MM.1S (cell line): ENCODE data around the gene IGF1R.

ENCODE experiments used
- DNase-seq: peaks from one replicate; pipeline ENCODE4 v3.0.0-alpha.2; 2015
- H2AFZ ChIP-seq: fragments of 300-600 bp; sonication (generic); 2 replicates; pipeline ENCODE4 v1.6.0; 2016; ENCODE audit warnings: antibody characterized with exemption, low read length
- H3F3A ChIP-seq: fragments of 300-600 bp; sonication (generic); 2 replicates; pipeline ENCODE4 v1.6.1; 2016; ENCODE audit warnings: mild to moderate bottlenecking, antibody characterized with exemption, low read length, moderate library complexity, mixed read lengths; ENCODE audit not compliant: insufficient read depth
- H3K27ac ChIP-seq: fragments of 300-600 bp; sonication (generic); 2 replicates; pipeline ENCODE4 v1.5.1; 2016; ENCODE audit warnings: mild to moderate bottlenecking, low read length
- H3K27me3 ChIP-seq: fragments of 300-600 bp; sonication (generic); replicated peaks from 2 replicates; pipeline ENCODE4 v1.6.0; 2016; ENCODE audit warnings: low read length; ENCODE audit not compliant: insufficient read depth
- H3K36me3 ChIP-seq: fragments of 300-600 bp; sonication (generic); replicated peaks from 2 replicates; pipeline ENCODE4 v1.6.1; 2016; ENCODE audit warnings: mild to moderate bottlenecking, low read length, mixed read lengths; ENCODE audit not compliant: insufficient read depth
- H3K4me1 ChIP-seq: fragments of 300-600 bp; sonication (generic); 2 replicates; pipeline ENCODE4 v1.6.1; 2016; ENCODE audit warnings: low read length, mixed read lengths
- H3K4me2 ChIP-seq: fragments of 300-600 bp; sonication (generic); 2 replicates; pipeline ENCODE4 v1.6.0; 2016; ENCODE audit warnings: low read depth, low read length
- H3K4me3 ChIP-seq: fragments of 300-600 bp; sonication (generic); 2 replicates; pipeline ENCODE4 v1.5.1; 2016; ENCODE audit warnings: low read length, mixed read lengths
- H3K79me2 ChIP-seq: fragments of 300-600 bp; sonication (generic); 2 replicates; pipeline ENCODE4 v1.6.1; 2016; ENCODE audit warnings: mixed run types, low read length, mixed read lengths
- H3K9ac ChIP-seq: fragments of 300-600 bp; sonication (generic); 2 replicates; pipeline ENCODE4 v1.6.1; 2016; ENCODE audit warnings: low read length, mixed read lengths
- H3K9me2 ChIP-seq: fragments of 300-600 bp; sonication (generic); replicated peaks from 2 replicates; pipeline ENCODE4 v1.6.1; 2016; ENCODE audit warnings: mild to moderate bottlenecking, low read length, mixed read lengths; ENCODE audit not compliant: insufficient read depth
- H3K9me3 ChIP-seq: fragments of 300-600 bp; sonication (generic); replicated peaks from 2 replicates; pipeline ENCODE4 v1.6.1; 2016; ENCODE audit warnings: mild to moderate bottlenecking, low read length, mixed read lengths; ENCODE audit not compliant: insufficient read depth
- H4K20me1 ChIP-seq: fragments of 300-600 bp; sonication (generic); 2 replicates; pipeline ENCODE4 v1.6.1; 2016; ENCODE audit warnings: mild to moderate bottlenecking, low read length, moderate library complexity, mixed read lengths; ENCODE audit not compliant: insufficient read depth
- CTCF ChIP-seq: fragments of 300-600 bp; sonication (generic); IDR thresholded peaks from 2 replicates; pipeline ENCODE4 v1.5.1; 2016; ENCODE audit warnings: antibody characterized with exemption, low read length, mixed read lengths
- EZH2 ChIP-seq: fragments of 300-600 bp; sonication (generic); optimal IDR thresholded peaks from 2 replicates; pipeline ENCODE3; 2017; ENCODE audit warnings: low read depth, mild to moderate bottlenecking, antibody characterized with exemption, low read length, mixed read lengths
- EZH2phosphoT487 ChIP-seq: fragments of 300-600 bp; sonication (generic); IDR thresholded peaks from 2 replicates; pipeline ENCODE4 v1.6.1; 2018; ENCODE audit warnings: antibody characterized with exemption, low read length

IGF1R gene

DNA sequence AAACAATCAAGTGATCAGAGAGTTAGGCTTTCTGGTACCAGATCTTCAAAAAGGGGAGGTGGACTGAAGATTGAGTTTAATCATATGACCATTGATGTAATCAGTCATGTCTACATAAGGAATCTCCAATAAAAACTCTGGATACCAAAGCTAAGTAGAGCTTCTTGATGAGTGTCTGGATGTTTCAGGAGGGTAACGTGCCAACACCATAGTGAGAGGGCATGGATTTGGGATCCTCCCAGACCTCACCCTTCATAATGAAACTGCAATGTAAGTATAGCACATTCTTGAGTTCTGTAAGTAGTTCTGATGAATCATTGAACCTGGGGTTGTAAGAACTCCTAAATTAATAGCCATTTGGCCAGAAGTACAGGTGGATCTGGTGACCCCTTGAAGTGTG is 337.9 kb downstream of the IGF1R start:
- H3K27me3 ChIP-seq: no peaks in the 10 kb centered on the region
- H4K20me1 ChIP-seq: no peaks in the 10 kb centered on the region
- no peak overlapping the region for H2AFZ ChIP-seq
- H3K79me2 ChIP-seq: no peaks in the 10 kb centered on the region
- no peak overlapping the region for H3K4me3 ChIP-seq
- TF ChIP-seq CTCF: no peak
- no peak for TF ChIP-seq EZH2
- no peak for TF ChIP-seq EZH2phosphoT487
- no peaks in the 10 kb centered on the region for H3K36me3 ChIP-seq
- no peak for DNase-seq
- no peaks in the 10 kb centered on the region for H3K4me1 ChIP-seq
- no peaks in the 10 kb centered on the region for H3F3A ChIP-seq
- H3K4me2 ChIP-seq: no peak overlapping the region
- H3K9me3 ChIP-seq: no peaks in the 10 kb centered on the region
- no peak overlapping the region for H3K27ac ChIP-seq
- no peak overlapping the region for H3K9ac ChIP-seq
- no peaks in the 10 kb centered on the region for H3K9me2 ChIP-seq

DNA sequence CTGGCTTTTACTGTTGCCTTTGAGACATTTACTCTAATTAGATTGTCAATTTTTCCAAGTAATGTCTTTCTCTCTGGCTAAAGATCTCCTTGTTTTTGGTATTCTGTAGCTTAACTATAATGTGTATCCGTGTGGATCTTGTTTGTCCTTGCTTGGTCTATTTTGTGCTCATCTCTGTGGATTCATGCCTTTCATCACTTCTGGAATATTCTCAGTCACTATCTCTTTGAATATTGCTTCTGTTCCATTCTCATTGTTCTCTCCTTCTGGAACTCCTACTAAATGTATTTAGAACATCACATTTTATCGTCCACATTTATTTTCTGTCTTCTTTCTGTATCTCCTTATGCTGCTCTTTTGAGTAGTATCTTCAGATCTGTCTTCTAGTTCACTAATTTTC is 346.6 kb downstream of the IGF1R start:
- TF ChIP-seq EZH2phosphoT487: no peak
- TF ChIP-seq EZH2: no peak
- no peak for TF ChIP-seq CTCF
- Histone ChIP-seq H3K9me2 (no peaks in the 10 kb centered on the region), H3K79me2 (no peaks in the 10 kb centered on the region), H3K9ac (no peak overlapping the region), H3K4me3 (no peak overlapping the region), H4K20me1 (no peaks in the 10 kb centered on the region), H3K4me2 (no peak overlapping the region), H3F3A (no peaks in the 10 kb centered on the region), H3K27me3 (no peaks in the 10 kb centered on the region), H3K36me3 (no peaks in the 10 kb centered on the region), H3K9me3 (no peaks in the 10 kb centered on the region), H2AFZ (no peak overlapping the region), H3K27ac (no peak overlapping the region), H3K4me1 (no peaks in the 10 kb centered on the region)
- no peak for DNase-seq

- H3K4me2 ChIP-seq: no peak overlapping the region
- TF ChIP-seq CTCF (no peak), EZH2 (no peak), EZH2phosphoT487 (no peak)
- H3K36me3 ChIP-seq: no peaks in the 10 kb centered on the region
- no peaks in the 10 kb centered on the region for H3K9me2 ChIP-seq
- H3F3A ChIP-seq: no peaks in the 10 kb centered on the region
- no peak overlapping the region for H2AFZ ChIP-seq
- DNase-seq: no peak
- no peaks in the 10 kb centered on the region for H4K20me1 ChIP-seq
- H3K4me3 ChIP-seq: no peak overlapping the region
- no peaks in the 10 kb centered on the region for H3K4me1 ChIP-seq
- no peak overlapping the region for H3K9ac ChIP-seq
- H3K27ac ChIP-seq: no peak overlapping the region
- no peaks in the 10 kb centered on the region for H3K27me3 ChIP-seq
- H3K79me2 ChIP-seq: no peaks in the 10 kb centered on the region
- H3K9me3 ChIP-seq: no peaks in the 10 kb centered on the region
Measured at GRCh38 chr15:98996169-98996568, 347.8 kb downstream of the IGF1R start.
